ENCODE results near the gene RAB3GAP1.
"Not testable (repeated sequence)": the region's sequence is repeated elsewhere in the genome, so short reads cannot be mapped to it uniquely, and the experiment has no call there.

Gene RAB3GAP1

GRCh38 chr2:135011633-135012032 is 40.5 kb upstream of the RAB3GAP1 start:
- H3K4me3 ChIP-seq (ENCODE audit: low read depth, low read length) = no peak overlapping the region
- no peak for TF ChIP-seq CTCF (IDR thresholded peaks at IDR 0.05; ENCODE audit: low read depth, low read length)

- TF ChIP-seq CTCF (IDR thresholded peaks at IDR 0.05; ENCODE audit: low read depth, low read length) = no peak
- no peak overlapping the region for H3K4me3 ChIP-seq (ENCODE audit: low read depth, low read length)
Observed at GRCh38 chr2:135021618-135022017, 30.5 kb upstream of the RAB3GAP1 start.

- TF ChIP-seq CTCF (IDR thresholded peaks at IDR 0.05; ENCODE audit: low read depth, low read length) = no peak
- no peak overlapping the region for H3K4me3 ChIP-seq (ENCODE audit: low read depth, low read length)
Observed at GRCh38 chr2:135022952-135023880, 28.9 kb upstream of the RAB3GAP1 start.

- H3K4me3 ChIP-seq (ENCODE audit: low read depth, low read length) = no peak overlapping the region
Observed at GRCh38 chr2:135023886-135024485, 28.1 kb upstream of the RAB3GAP1 start.

GRCh38 chr2:135029481-135030134 is 22.5 kb upstream of the RAB3GAP1 start:
- no peak overlapping the region for H3K4me3 ChIP-seq (ENCODE audit: low read depth, low read length)
- TF ChIP-seq CTCF (IDR thresholded peaks at IDR 0.05; ENCODE audit: low read depth, low read length) = no peak

More at GRCh38 chr2:135023886-135024485, 28.1 kb upstream of the RAB3GAP1 start:
- no peak for TF ChIP-seq CTCF (IDR thresholded peaks at IDR 0.05; ENCODE audit: low read depth, low read length)

- no peak overlapping the region for H3K4me3 ChIP-seq (ENCODE audit: low read depth, low read length)
- TF ChIP-seq CTCF (IDR thresholded peaks at IDR 0.05; ENCODE audit: low read depth, low read length) = no peak
Observed at GRCh38 chr2:135030826-135031225, 21.3 kb upstream of the RAB3GAP1 start.

GRCh38 chr2:135033216-135033615 is 18.9 kb upstream of the RAB3GAP1 start:
- not testable (repeated sequence) for H3K4me3 ChIP-seq (ENCODE audit: low read depth, low read length)
